Kidney (tissue), 14 donors: ENCODE data around the gene TECR. TPM values are rescaled to one million over a fixed set of nuclear protein-coding genes. Genes with fewer than 3 reads are reported as not detected.
A peak's percentile ranks its signal among the peaks of the same experiment; 100 is the strongest.

Experiments used
- DNase-seq, 5 donors: peaks; one replicate each; pipeline ENCODE4 v3.0.0-alpha.2; 2013 to 2020
- FAIRE-seq: peaks from 2 replicates; lab custom pipeline; 2012; peaks lifted over from hg19 to GRCh38; lab: Jason Lieb, UNC
- H3K27ac ChIP-seq, 2 donors: one replicate each; pipeline ENCODE4 v1.7.0; 2013; ENCODE audit warnings: low read depth in 2 of 2, low read length in 2 of 2, inconsistent platforms in 1 of 2
- H3K27me3 ChIP-seq: one replicate; pipeline ENCODE4 v1.7.1; 2013; ENCODE audit warnings: low read length, inconsistent platforms; ENCODE audit not compliant: control insufficient read depth, insufficient read depth
- H3K36me3 ChIP-seq, 3 donors: one replicate each; pipeline versions ENCODE4 v1.7.0 to v1.7.1; 2013; ENCODE audit warnings: low read length in 3 of 3, control low read depth in 1 of 3, inconsistent platforms in 1 of 3; ENCODE audit not compliant: insufficient read depth in 3 of 3, control insufficient read depth in 2 of 3
- H3K4me1 ChIP-seq, 3 donors: one replicate each; pipeline versions ENCODE4 v1.7.0 to v1.7.1; 2013; ENCODE audit warnings: low read length in 3 of 3, inconsistent platforms in 1 of 3, low read depth in 1 of 3; ENCODE audit not compliant: control insufficient read depth in 2 of 3, insufficient read depth in 2 of 3
- H3K4me3 ChIP-seq, 3 donors: one replicate each; pipeline versions ENCODE4 v1.7.0 to v1.8.1; 2013; ENCODE audit warnings: low read length in 3 of 3, control low read depth in 1 of 3, inconsistent platforms in 1 of 3
- H3K9ac ChIP-seq, 3 donors: one replicate each; pipeline versions ENCODE4 v1.7.0 to v1.7.1; 2013; ENCODE audit warnings: low read length in 3 of 3, control low read depth in 1 of 3, inconsistent platforms in 1 of 3
- H3K9me3 ChIP-seq, 3 donors: one replicate each; pipeline versions ENCODE4 v1.7.0 to v1.7.1; 2013; ENCODE audit warnings: low read length in 3 of 3, control low read depth in 1 of 3, inconsistent platforms in 1 of 3; ENCODE audit not compliant: control insufficient read depth in 2 of 3, insufficient read depth in 1 of 3
- intact Hi-C: fragments of 100-400 bp; cut with DNase I; formaldehyde crosslinking; loops from one replicate; pipeline ENCODE4 v1.11.1; 2022
- polyA plus RNA-seq: library from polyadenylated mRNA; stranded (reverse); fragments of 350-450 nt; fragmentation: Illumina TruSeq; extraction: RNeasy Lipid Tissue Mini Kit (QIAGEN cat#74804); gene quantifications from one replicate; pipeline ENCODE4 v1.2.3, GENCODE V29; 2014; ENCODE audit warnings: low read depth, low replicate concordance; ENCODE audit not compliant: insufficient read depth
- total RNA-seq: library from RNA; stranded (reverse); fragmentation: NEBNext Ultra II Directional; extraction: Animal tissue kit (Norgen Biotek cat#: 25700); gene quantifications from one replicate; pipeline ENCODE4 v1.2.1, GENCODE V29; 2021
- TF ChIP-seq, protein P1 (sequence below): IDR thresholded peaks from 3 replicates; pipeline ENCODE4 v1.5.1; 2012; ENCODE audit warnings: mild to moderate bottlenecking, moderate library complexity, borderline replicate concordance; ENCODE audit not compliant: insufficient read depth; ENCODE audit errors: extremely low read depth
- donor health status: control.
- donor health status: control.
- donor health status: control.
- donor health status: control.
- donor health status: control.
- donor health status: DM: yes; HTN: yes; CAD: no.
- donor health status: Normal renal cell carcinoma (clear cell type).

The TECR gene
- total and polyA plus RNA-seq, 2 donors from 2014 or later = 132 to 280 TPM

DNA sequence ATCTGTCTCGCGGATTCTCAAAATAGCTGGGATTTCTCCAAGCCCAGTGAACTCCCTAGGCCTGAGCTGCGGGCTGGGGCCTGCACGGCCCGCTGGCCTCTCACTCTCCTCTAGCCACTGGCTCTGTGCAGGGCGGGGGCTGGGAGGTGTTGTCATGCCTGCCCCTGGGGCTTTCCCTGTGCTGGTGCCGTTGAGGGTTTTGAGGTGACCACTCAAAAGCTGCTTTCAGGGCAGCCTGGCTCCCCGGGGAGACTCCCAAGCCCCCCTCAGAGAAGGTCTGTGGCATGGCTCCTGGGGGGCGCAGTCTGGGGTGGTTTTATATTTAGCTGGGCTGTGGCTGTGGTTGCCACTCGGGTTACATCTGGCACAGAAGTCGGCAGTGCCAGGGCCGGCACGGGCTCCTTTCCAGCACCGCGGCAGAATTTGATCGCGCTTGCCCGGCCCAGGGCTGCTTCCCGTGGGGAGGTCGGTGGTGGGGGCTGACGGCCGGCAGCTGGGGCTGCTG, 32.5 kb downstream of the TECR start:
- H3K27ac ChIP-seq = peak overlapping the region; percentile 17 to 71
- peaks cover 0 to 15% (median 6%) of the 10 kb centered on the region in 3 donors for H3K4me1 ChIP-seq
- H3K9ac ChIP-seq = peak overlapping the region in 1 of 3 donors; percentile 46
- H3K27me3 ChIP-seq = no peaks in the 10 kb centered on the region
- no peaks in the 10 kb centered on the region for H3K9me3 ChIP-seq
- TF ChIP-seq, protein P1, sequence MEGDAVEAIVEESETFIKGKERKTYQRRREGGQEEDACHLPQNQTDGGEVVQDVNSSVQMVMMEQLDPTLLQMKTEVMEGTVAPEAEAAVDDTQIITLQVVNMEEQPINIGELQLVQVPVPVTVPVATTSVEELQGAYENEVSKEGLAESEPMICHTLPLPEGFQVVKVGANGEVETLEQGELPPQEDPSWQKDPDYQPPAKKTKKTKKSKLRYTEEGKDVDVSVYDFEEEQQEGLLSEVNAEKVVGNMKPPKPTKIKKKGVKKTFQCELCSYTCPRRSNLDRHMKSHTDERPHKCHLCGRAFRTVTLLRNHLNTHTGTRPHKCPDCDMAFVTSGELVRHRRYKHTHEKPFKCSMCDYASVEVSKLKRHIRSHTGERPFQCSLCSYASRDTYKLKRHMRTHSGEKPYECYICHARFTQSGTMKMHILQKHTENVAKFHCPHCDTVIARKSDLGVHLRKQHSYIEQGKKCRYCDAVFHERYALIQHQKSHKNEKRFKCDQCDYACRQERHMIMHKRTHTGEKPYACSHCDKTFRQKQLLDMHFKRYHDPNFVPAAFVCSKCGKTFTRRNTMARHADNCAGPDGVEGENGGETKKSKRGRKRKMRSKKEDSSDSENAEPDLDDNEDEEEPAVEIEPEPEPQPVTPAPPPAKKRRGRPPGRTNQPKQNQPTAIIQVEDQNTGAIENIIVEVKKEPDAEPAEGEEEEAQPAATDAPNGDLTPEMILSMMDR = no peak
- H3K36me3 ChIP-seq = no peaks in the 10 kb centered on the region
- DNase-seq = peak in 2 of 5 donors; percentile 25 to 42
- H3K4me3 ChIP-seq = no peak overlapping the region
- intact Hi-C loops = no loop called here
- FAIRE-seq = no peak

DNA sequence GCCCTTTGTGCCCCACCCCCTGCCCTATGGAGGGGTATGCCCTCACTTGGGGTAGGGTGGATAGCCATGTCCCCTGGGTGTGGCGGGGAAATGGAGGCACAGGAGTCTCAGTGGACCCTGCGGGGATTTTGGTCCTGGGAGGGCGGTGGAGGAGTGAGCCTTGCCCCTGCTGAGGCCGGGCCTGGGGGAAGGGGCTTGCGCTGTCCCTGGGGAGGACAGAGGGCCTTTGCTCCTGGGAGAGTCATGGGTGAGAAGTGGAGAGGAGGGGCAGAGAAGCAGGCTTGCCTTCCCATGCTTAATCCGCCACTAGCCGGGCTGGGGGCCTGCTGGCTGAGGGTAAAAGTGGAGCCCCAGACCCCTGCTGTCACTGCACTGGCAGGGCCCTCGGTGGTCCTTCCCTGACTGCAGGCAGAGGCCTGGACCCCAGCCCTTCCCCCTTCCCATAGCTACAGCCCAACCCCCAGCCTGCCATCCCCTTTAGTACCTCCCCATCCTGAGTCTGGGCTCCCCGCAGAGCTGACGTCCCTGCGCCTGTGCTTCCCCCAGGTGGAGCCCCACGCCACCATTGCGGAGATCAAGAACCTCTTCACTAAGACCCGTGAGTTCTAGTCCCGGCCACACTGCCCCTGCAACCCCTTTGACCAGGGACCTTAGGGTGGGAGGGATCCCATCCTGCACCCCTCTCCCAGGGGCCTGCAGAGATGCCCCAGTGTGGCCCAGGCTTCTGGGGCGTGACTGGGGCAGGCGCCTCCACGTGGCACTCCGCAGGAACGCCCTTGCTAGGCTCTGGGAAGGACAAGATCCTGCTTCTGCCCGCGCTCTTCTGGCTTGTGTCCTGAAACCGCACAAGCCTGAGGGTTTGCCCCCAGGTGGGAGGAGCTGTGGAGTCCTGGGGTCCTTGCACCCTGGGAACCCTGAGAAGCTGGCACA, 33.5 kb downstream of the TECR start:
- no peaks in the 10 kb centered on the region for H3K27me3 ChIP-seq
- no peaks in the 10 kb centered on the region for H3K9me3 ChIP-seq
- TF ChIP-seq, protein P1 = no peak
- no peak for FAIRE-seq
- no peak overlapping the region for H3K9ac ChIP-seq
- no peak overlapping the region for H3K4me3 ChIP-seq
- DNase-seq = no peak
- intact Hi-C loops = no loop called here
- H3K27ac ChIP-seq = peak overlapping the region; percentile 17 to 71
- no peaks in the 10 kb centered on the region for H3K36me3 ChIP-seq
- H3K4me1 ChIP-seq = peaks cover 0 to 15% (median 6%) of the 10 kb centered on the region in 3 donors

DNA sequence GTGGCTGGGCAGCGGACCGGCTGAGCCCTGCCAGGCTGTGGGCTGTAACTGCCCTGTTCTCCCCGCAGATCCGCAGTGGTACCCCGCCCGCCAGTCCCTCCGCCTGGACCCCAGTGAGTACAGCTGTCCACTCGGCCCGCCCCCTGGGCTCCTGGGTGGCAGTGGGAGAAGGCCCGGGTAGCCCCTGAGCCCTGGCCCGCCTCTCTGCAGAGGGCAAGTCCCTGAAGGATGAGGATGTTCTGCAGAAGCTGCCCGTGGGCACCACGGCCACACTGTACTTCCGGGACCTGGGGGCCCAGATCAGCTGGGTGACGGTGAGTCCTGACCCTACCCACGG, 34.2 kb downstream of the TECR start:
- H3K27ac ChIP-seq = no peak overlapping the region
- DNase-seq (no peak), FAIRE-seq (no peak)
- peaks cover 0 to 15% (median 6%) of the 10 kb centered on the region in 3 donors for H3K4me1 ChIP-seq
- no peak overlapping the region for H3K4me3 ChIP-seq
- no peaks in the 10 kb centered on the region for H3K27me3 ChIP-seq
- H3K9me3 ChIP-seq = no peaks in the 10 kb centered on the region
- no peaks in the 10 kb centered on the region for H3K36me3 ChIP-seq
- no peak overlapping the region for H3K9ac ChIP-seq
- TF ChIP-seq, protein P1 = no peak
- intact Hi-C loops = no loop called here
